Measurements from ENCODE around the gene RPH3AL. TPM values are rescaled to one million over a fixed set of nuclear protein-coding genes. Genes with fewer than 3 reads are reported as not detected.

Gene RPH3AL
- total RNA-seq, 1 donor = 2.0 TPM

GRCh38 chr17:249236-249993 lies 103.2 kb downstream of the RPH3AL start:
- H3K4me3 ChIP-seq (ENCODE audit: low read depth, low read length) = no peak overlapping the region
- no peak for DNase-seq (ENCODE audit: low read depth)
- TF ChIP-seq CTCF (IDR thresholded peaks at IDR 0.05; ENCODE audit: insufficient read depth, low read length) = no peak

- no peak for DNase-seq (ENCODE audit: low read depth)
- H3K4me3 ChIP-seq (ENCODE audit: low read depth, low read length) = no peak overlapping the region
- no peak for TF ChIP-seq CTCF (IDR thresholded peaks at IDR 0.05; ENCODE audit: insufficient read depth, low read length)
Measured at GRCh38 chr17:248337-249235, 104.0 kb downstream of the RPH3AL start.

- no peak for TF ChIP-seq CTCF (IDR thresholded peaks at IDR 0.05; ENCODE audit: insufficient read depth, low read length)
- no peak for DNase-seq (ENCODE audit: low read depth)
- no peak overlapping the region for H3K4me3 ChIP-seq (ENCODE audit: low read depth, low read length)
Measured at GRCh38 chr17:247767-248166, 104.8 kb downstream of the RPH3AL start.

GRCh38 chr17:246851-247421 lies 105.7 kb downstream of the RPH3AL start:
- H3K4me3 ChIP-seq (ENCODE audit: low read depth, low read length) = no peak overlapping the region
- no peak for TF ChIP-seq CTCF (IDR thresholded peaks at IDR 0.05; ENCODE audit: insufficient read depth, low read length)

GRCh38 chr17:246226-246625 lies 106.4 kb downstream of the RPH3AL start:
- DNase-seq (ENCODE audit: low read depth) = no peak
- no peak for TF ChIP-seq CTCF (IDR thresholded peaks at IDR 0.05; ENCODE audit: insufficient read depth, low read length)
- H3K4me3 ChIP-seq (ENCODE audit: low read depth, low read length) = no peak overlapping the region

More at GRCh38 chr17:246851-247421, 105.7 kb downstream of the RPH3AL start:
- DNase-seq (ENCODE audit: low read depth) = no peak

GRCh38 chr17:245611-246010 lies 107.0 kb downstream of the RPH3AL start:
- no peak for DNase-seq (ENCODE audit: low read depth)
- no peak overlapping the region for H3K4me3 ChIP-seq (ENCODE audit: low read depth, low read length)
- TF ChIP-seq CTCF (IDR thresholded peaks at IDR 0.05; ENCODE audit: insufficient read depth, low read length) = no peak
